ENCODE measurements around the gene TUBGCP4.

The TUBGCP4 gene

GRCh38 chr15:43406189-43406588 lies 35.3 kb downstream of the TUBGCP4 start:
- DNase-seq = no peak

- no peak for DNase-seq
Measured at GRCh38 chr15:43406808-43407207, 35.9 kb downstream of the TUBGCP4 start.

DNA sequence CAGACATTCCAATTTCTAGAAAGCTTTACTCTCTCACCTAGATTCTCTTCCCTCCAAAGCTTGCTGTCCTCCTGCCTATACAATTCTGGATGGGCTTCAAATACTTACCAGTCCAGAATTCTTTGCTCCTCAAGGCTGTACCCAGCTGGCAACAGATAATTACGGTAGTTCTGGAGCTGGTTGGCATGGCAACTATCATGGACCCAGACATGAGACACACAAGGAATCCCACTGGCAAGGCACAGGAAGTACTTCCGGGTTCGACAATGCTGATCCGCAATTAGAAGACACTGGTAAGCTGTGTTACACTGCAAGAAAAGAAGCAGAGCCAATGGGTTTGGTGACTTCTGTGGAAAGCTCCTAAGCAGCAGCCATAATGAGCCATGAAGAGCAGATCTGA lies 37.9 kb downstream of the TUBGCP4 start:
- no peak for DNase-seq

DNA sequence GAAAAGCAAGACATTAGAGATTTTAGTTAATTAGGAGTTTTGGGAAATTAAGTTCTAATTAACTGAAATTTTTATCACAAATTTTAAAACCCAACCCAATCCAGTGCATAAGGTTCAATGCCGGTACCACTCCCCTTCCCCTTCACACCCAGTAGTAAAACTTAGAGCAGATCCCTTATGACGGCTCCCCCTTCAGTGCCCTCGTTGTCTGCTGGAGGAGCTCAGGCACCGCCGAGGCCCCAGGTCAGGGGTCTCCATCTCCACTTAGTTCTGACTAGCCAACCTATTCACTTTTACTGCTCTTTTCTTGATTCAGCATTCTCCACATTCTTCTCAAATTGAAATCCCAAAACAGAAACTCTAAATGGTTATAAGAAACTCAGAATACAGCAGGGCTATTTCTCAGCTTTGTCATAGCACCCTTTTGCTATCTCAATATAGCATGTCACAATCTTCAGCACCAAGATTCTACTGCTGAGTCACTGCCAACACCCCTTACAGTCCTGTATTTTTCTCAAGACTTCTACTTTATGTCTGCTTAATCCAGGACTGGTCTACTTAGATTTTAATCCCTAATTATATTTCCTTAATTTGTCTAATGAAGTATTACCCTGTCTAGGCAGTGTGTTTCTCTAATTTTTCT lies 39.8 kb downstream of the TUBGCP4 start:
- no peak for DNase-seq

- no peak for DNase-seq
Measured at GRCh38 chr15:43412096-43412495, 41.2 kb downstream of the TUBGCP4 start.

DNA sequence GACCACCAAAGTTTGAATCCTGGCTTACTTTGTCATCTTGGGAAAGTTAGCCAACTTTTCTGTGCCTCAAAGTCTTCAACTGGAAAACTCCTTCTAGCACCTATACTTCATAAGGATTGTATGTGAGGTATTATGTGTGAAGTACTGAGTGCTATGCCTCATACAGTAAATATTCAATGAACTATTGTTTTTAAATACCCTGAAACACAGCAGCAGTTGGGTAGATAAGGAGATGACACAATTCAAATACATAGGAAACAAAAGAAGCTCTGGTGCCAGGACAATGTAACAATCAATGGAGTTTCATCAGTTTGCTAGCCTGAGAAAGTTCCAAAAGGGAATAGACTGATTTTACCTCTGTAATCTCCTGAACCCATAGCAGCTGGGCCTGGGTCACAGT lies 43.3 kb downstream of the TUBGCP4 start:
- DNase-seq = no peak

- DNase-seq = no peak
Measured at GRCh38 chr15:43420435-43420834, 49.5 kb downstream of the TUBGCP4 start.

- DNase-seq = no peak
Measured at GRCh38 chr15:43420876-43421275, 50.0 kb downstream of the TUBGCP4 start.

DNA sequence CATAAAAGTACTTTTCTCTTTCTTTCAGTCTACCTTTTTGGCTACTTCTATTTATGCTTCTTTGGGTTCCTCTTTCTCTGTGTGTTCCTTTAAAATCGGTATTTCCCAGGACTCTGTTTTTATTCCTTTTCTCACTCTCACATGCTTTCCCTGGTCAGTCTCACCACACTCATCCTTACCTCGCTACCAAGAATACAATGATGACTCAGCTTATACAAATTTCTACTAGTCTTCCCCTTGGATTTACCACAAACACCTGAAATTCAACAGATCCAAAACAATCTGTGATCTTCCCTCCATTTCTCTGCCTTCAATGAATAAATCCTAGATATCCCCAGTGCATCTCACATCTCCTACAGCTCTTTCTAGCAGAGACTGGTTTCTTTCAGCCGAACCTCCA lies 52.9 kb downstream of the TUBGCP4 start:
- DNase-seq = no peak

GRCh38 chr15:43429687-43430086 lies 58.8 kb downstream of the TUBGCP4 start:
- DNase-seq = no peak

GRCh38 chr15:43433165-43433564 lies 62.3 kb downstream of the TUBGCP4 start:
- DNase-seq = no peak

GRCh38 chr15:43433661-43434303 lies 62.9 kb downstream of the TUBGCP4 start:
- DNase-seq = no peak

GRCh38 chr15:43434446-43434845 lies 63.5 kb downstream of the TUBGCP4 start:
- no peak for DNase-seq

DNA sequence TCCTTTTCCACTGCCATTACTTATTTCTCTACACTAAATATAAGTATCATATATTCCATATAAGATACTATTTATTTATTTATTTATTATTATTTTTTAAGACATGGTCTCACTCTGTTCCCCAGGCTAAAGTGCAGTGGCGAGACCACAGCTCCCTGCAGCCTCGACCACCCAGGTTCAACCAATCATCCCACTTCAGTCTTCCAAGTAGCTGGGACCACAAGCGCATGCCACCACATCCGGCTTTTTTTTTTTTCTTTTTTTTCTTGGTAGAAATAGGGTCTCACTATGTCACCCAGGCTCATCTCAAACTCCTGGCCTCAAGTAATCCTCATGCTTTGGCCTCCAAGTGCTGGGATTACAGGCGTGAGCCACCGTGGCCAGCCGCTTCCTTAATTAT lies 65.5 kb downstream of the TUBGCP4 start:
- DNase-seq = no peak

GRCh38 chr15:43439268-43439667 lies 68.4 kb downstream of the TUBGCP4 start:
- DNase-seq = no peak

DNA sequence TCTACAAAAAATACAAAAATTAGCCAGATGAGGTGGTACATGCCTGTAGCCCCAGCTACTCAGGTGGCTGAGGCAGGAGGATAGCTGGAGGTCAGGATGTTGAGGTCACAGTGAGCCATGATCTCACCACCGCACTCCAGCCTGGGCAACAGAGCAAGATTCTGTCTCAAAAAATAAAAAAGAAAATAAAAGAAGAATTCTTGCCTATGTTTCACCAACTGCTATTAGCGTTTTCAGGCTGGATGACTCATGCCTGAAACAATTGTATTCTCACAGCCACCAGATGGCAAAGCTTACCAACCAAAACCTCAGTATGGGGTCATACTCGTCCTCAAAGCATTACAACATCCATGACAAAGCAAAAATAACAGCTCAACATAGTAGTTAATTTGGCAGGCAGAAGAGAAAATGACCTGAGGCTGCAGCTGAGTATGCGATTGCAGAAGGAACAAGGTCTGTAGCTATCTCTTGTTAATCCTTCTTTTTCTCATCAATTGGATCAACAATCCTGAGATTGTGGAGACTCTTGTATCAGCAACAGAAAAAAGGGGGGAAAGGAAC lies 69.9 kb downstream of the TUBGCP4 start:
- peak; percentile 84 for DNase-seq

GRCh38 chr15:43441316-43441715 lies 70.4 kb downstream of the TUBGCP4 start:
- DNase-seq = peak; percentile 53

DNA sequence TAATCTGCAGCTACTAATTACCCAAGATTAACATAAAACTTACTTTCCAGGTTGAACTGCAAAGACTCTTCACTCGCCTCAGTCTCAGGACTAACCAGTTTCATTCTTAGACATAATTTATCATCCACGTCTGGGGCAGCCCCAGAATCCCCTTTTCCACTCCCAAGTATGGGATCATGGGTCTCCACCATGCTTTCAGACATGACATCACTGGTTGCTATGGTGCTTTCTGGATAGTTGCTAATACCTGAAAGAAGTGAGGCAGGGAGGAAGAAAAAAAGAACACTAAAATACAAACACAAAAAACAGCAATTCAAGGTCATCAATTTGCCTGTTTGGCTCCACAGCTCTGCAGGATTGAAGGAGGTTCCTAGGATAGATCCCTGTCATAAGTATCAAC lies 75.4 kb downstream of the TUBGCP4 start:
- DNase-seq = no peak

GRCh38 chr15:43449981-43450380 lies 79.1 kb downstream of the TUBGCP4 start:
- DNase-seq = no peak
